ENCODE data around the gene PXMP4. TPM values are rescaled to one million over a fixed set of nuclear protein-coding genes. Genes with fewer than 3 reads are reported as not detected.
"Not testable (repeated sequence)": the region's sequence is repeated elsewhere in the genome, so short reads cannot be mapped to it uniquely, and the experiment has no call there.

PXMP4 gene
- total and polyA plus RNA-seq, 5 donors from 2014 or later, result 5.3 to 14.5 (median 11.4) TPM

GRCh38 chr20:33700696-33701441 lies 19.2 kb downstream of the PXMP4 start:
- H3K27me3 Mint-ChIP-seq; H3K9me3 ChIP-seq (ENCODE audit: control insufficient read depth in 2 of 2, low read length in 2 of 2); H3K4me3 Mint-ChIP-seq; H3K4me1 ChIP-seq (ENCODE audit: control insufficient read depth, insufficient read depth, low read length, poor library complexity, severe bottlenecking); H3K4me3 ChIP-seq (ENCODE audit: low read depth, low read length); H3K36me3 ChIP-seq (ENCODE audit: control insufficient read depth, insufficient read depth, low read length); H3K9me3 Mint-ChIP-seq; H3K4me1 Mint-ChIP-seq; ATAC-seq (ENCODE audit: low read depth in 2 of 2); H3K27ac ChIP-seq (ENCODE audit: insufficient read depth, low read length, poor library complexity, severe bottlenecking); H3K27me3 ChIP-seq (ENCODE audit: control insufficient read depth, insufficient read depth, low read length); H3K36me3 Mint-ChIP-seq; DNase-seq; H3K27ac Mint-ChIP-seq: not testable (repeated sequence)

GRCh38 chr20:33698966-33699365 lies 21.1 kb downstream of the PXMP4 start:
- H3K9me3 ChIP-seq (ENCODE audit: control insufficient read depth in 2 of 2, low read length in 2 of 2); H3K4me3 Mint-ChIP-seq; H3K36me3 ChIP-seq (ENCODE audit: control insufficient read depth, insufficient read depth, low read length); H3K4me1 ChIP-seq (ENCODE audit: control insufficient read depth, insufficient read depth, low read length, poor library complexity, severe bottlenecking); H3K27me3 Mint-ChIP-seq; H3K4me3 ChIP-seq (ENCODE audit: low read depth, low read length); H3K27ac Mint-ChIP-seq; H3K36me3 Mint-ChIP-seq; H3K9me3 Mint-ChIP-seq; H3K4me1 Mint-ChIP-seq; ATAC-seq (ENCODE audit: low read depth in 2 of 2); H3K27me3 ChIP-seq (ENCODE audit: control insufficient read depth, insufficient read depth, low read length); DNase-seq; H3K27ac ChIP-seq (ENCODE audit: insufficient read depth, low read length, poor library complexity, severe bottlenecking): not testable (repeated sequence)

- no peaks in the 10 kb centered on the region for H3K27me3 Mint-ChIP-seq
- no peak overlapping the region for H3K4me3 Mint-ChIP-seq
- Histone ChIP-seq H3K4me1 (ENCODE audit: control insufficient read depth, insufficient read depth, low read length, poor library complexity, severe bottlenecking) (no peaks in the 10 kb centered on the region), H3K4me3 (ENCODE audit: low read depth, low read length) (no peak overlapping the region), H3K27me3 (ENCODE audit: control insufficient read depth, insufficient read depth, low read length) (no peaks in the 10 kb centered on the region), H3K36me3 (ENCODE audit: control insufficient read depth, insufficient read depth, low read length) (no peaks in the 10 kb centered on the region), H3K27ac (ENCODE audit: insufficient read depth, low read length, poor library complexity, severe bottlenecking) (no peak overlapping the region), H3K9me3 (ENCODE audit: control insufficient read depth in 2 of 2, low read length in 2 of 2) (no peaks in the 10 kb centered on the region)
- peaks cover 0 to 3% (median 0%) of the 10 kb centered on the region in 4 donors for H3K4me1 Mint-ChIP-seq
- peaks cover 0 to 2% (median 0%) of the 10 kb centered on the region in 7 donors for H3K9me3 Mint-ChIP-seq
- ATAC-seq (ENCODE audit: low read depth in 2 of 2) (no peak), DNase-seq (no peak)
- no peaks in the 10 kb centered on the region for H3K36me3 Mint-ChIP-seq
- H3K27ac Mint-ChIP-seq, result no peak overlapping the region
Observed at GRCh38 chr20:33697129-33697528, 23.0 kb downstream of the PXMP4 start.

- H3K36me3 ChIP-seq (ENCODE audit: control insufficient read depth, insufficient read depth, low read length), result no peaks in the 10 kb centered on the region
- H3K9me3 ChIP-seq (ENCODE audit: control insufficient read depth in 2 of 2, low read length in 2 of 2), result no peaks in the 10 kb centered on the region
- H3K4me3 Mint-ChIP-seq, result no peak overlapping the region
- no peaks in the 10 kb centered on the region for H3K36me3 Mint-ChIP-seq
- H3K27ac Mint-ChIP-seq, result no peak overlapping the region
- no peak for DNase-seq
- no peak overlapping the region for H3K27ac ChIP-seq (ENCODE audit: insufficient read depth, low read length, poor library complexity, severe bottlenecking)
- H3K4me1 Mint-ChIP-seq, result peaks cover 0 to 3% (median 0%) of the 10 kb centered on the region in 4 donors
- H3K4me3 ChIP-seq (ENCODE audit: low read depth, low read length), result no peak overlapping the region
- H3K4me1 ChIP-seq (ENCODE audit: control insufficient read depth, insufficient read depth, low read length, poor library complexity, severe bottlenecking), result no peaks in the 10 kb centered on the region
- no peaks in the 10 kb centered on the region for H3K27me3 Mint-ChIP-seq
- no peak for ATAC-seq (ENCODE audit: low read depth in 2 of 2)
- H3K9me3 Mint-ChIP-seq, result no peaks in the 10 kb centered on the region
- no peaks in the 10 kb centered on the region for H3K27me3 ChIP-seq (ENCODE audit: control insufficient read depth, insufficient read depth, low read length)
Observed at GRCh38 chr20:33696448-33696847, 23.7 kb downstream of the PXMP4 start.

- no peak for DNase-seq
- Histone ChIP-seq H3K4me1 (ENCODE audit: control insufficient read depth, insufficient read depth, low read length, poor library complexity, severe bottlenecking) (peaks cover 3% of the 10 kb centered on the region), H3K27me3 (ENCODE audit: control insufficient read depth, insufficient read depth, low read length) (no peaks in the 10 kb centered on the region), H3K4me3 (ENCODE audit: low read depth, low read length) (no peak overlapping the region), H3K27ac (ENCODE audit: insufficient read depth, low read length, poor library complexity, severe bottlenecking) (no peak overlapping the region), H3K36me3 (ENCODE audit: control insufficient read depth, insufficient read depth, low read length) (no peaks in the 10 kb centered on the region), H3K9me3 (ENCODE audit: control insufficient read depth in 2 of 2, low read length in 2 of 2) (no peaks in the 10 kb centered on the region)
- Mint-ChIP-seq H3K36me3 (no peaks in the 10 kb centered on the region), H3K27ac (peak overlapping the region in 1 of 3 donors; percentile 82), H3K9me3 (no peaks in the 10 kb centered on the region), H3K4me1 (peaks cover 0 to 9% (median 6%) of the 10 kb centered on the region in 4 donors), H3K27me3 (no peaks in the 10 kb centered on the region), H3K4me3 (no peak overlapping the region)
- no peak for ATAC-seq (ENCODE audit: low read depth in 2 of 2)
Observed at GRCh38 chr20:33694639-33695012, 25.5 kb downstream of the PXMP4 start.

GRCh38 chr20:33693741-33694638 lies 26.1 kb downstream of the PXMP4 start:
- no peak overlapping the region for H3K27ac Mint-ChIP-seq

GRCh38 chr20:33693289-33693688 lies 26.8 kb downstream of the PXMP4 start:
- H3K36me3 Mint-ChIP-seq, result no peaks in the 10 kb centered on the region
- no peak overlapping the region for H3K4me3 Mint-ChIP-seq
- DNase-seq, result no peak
- Histone ChIP-seq H3K4me1 (ENCODE audit: control insufficient read depth, insufficient read depth, low read length, poor library complexity, severe bottlenecking) (peaks cover 3% of the 10 kb centered on the region), H3K4me3 (ENCODE audit: low read depth, low read length) (no peak overlapping the region), H3K27me3 (ENCODE audit: control insufficient read depth, insufficient read depth, low read length) (no peaks in the 10 kb centered on the region), H3K9me3 (ENCODE audit: control insufficient read depth in 2 of 2, low read length in 2 of 2) (no peaks in the 10 kb centered on the region), H3K36me3 (ENCODE audit: control insufficient read depth, insufficient read depth, low read length) (no peaks in the 10 kb centered on the region), H3K27ac (ENCODE audit: insufficient read depth, low read length, poor library complexity, severe bottlenecking) (no peak overlapping the region)
- H3K27me3 Mint-ChIP-seq, result no peaks in the 10 kb centered on the region
- H3K9me3 Mint-ChIP-seq, result no peaks in the 10 kb centered on the region
- H3K4me1 Mint-ChIP-seq, result peaks cover 0 to 18% (median 10%) of the 10 kb centered on the region in 4 donors
- no peak overlapping the region for H3K27ac Mint-ChIP-seq
- no peak for ATAC-seq (ENCODE audit: low read depth in 2 of 2)

More at GRCh38 chr20:33693741-33694638, 26.1 kb downstream of the PXMP4 start:
- Mint-ChIP-seq H3K4me3 (no peak overlapping the region), H3K9me3 (no peaks in the 10 kb centered on the region), H3K36me3 (no peaks in the 10 kb centered on the region), H3K4me1 (peaks cover 0 to 12% (median 9%) of the 10 kb centered on the region in 4 donors), H3K27me3 (no peaks in the 10 kb centered on the region)
- Histone ChIP-seq H3K27ac (ENCODE audit: insufficient read depth, low read length, poor library complexity, severe bottlenecking) (no peak overlapping the region), H3K9me3 (ENCODE audit: control insufficient read depth in 2 of 2, low read length in 2 of 2) (no peaks in the 10 kb centered on the region), H3K36me3 (ENCODE audit: control insufficient read depth, insufficient read depth, low read length) (no peaks in the 10 kb centered on the region), H3K27me3 (ENCODE audit: control insufficient read depth, insufficient read depth, low read length) (no peaks in the 10 kb centered on the region), H3K4me3 (ENCODE audit: low read depth, low read length) (no peak overlapping the region), H3K4me1 (ENCODE audit: control insufficient read depth, insufficient read depth, low read length, poor library complexity, severe bottlenecking) (peaks cover 3% of the 10 kb centered on the region)
- ATAC-seq (ENCODE audit: low read depth in 2 of 2), result no peak
- no peak for DNase-seq
